C4-2B (cell line): Measurements from ENCODE around the gene THAP11.

Experiments used
- H3K27ac ChIP-seq: fragments of 450-650 bp; 2 replicates; pipeline ENCODE4 v1.5.1; 2017
- CTCF ChIP-seq: fragments of 450-650 bp; conservative IDR thresholded peaks from 2 replicates; pipeline ENCODE4 v1.5.1; 2017; ENCODE audit warnings: mild to moderate bottlenecking
- ZFX ChIP-seq: fragments of 450-650 bp; IDR thresholded peaks from 2 replicates; pipeline ENCODE4 v1.6.1; 2017

THAP11 gene

GRCh38 chr16:67865318-67865717 lies 23.2 kb downstream of the THAP11 start:
- no peak overlapping the region for H3K27ac ChIP-seq
- TF ChIP-seq ZFX (no peak), CTCF (no peak; the same call in 1 of the 2 replicates)

GRCh38 chr16:67868290-67868689 lies 26.2 kb downstream of the THAP11 start:
- no peak overlapping the region for H3K27ac ChIP-seq
- TF ChIP-seq ZFX (no peak), CTCF (no peak)

- no peak overlapping the region for H3K27ac ChIP-seq
- TF ChIP-seq ZFX: no peak
- no peak for TF ChIP-seq CTCF
Observed at GRCh38 chr16:67869653-67870052, 27.5 kb downstream of the THAP11 start.

- no peak overlapping the region for H3K27ac ChIP-seq
- no peak for TF ChIP-seq CTCF
Observed at GRCh38 chr16:67871256-67871655, 29.1 kb downstream of the THAP11 start.

- H3K27ac ChIP-seq: peak overlapping the region; percentile 89
- TF ChIP-seq ZFX: no peak
- TF ChIP-seq CTCF: no peak
Observed at GRCh38 chr16:67872131-67872630, 30.1 kb downstream of the THAP11 start.

GRCh38 chr16:67872631-67873434 lies 30.7 kb downstream of the THAP11 start, which contains the start of gene EDC4:
Gene EDC4 (plus strand): TSS chr16:67873052. CDS start chr16:67873262, 210 bp downstream.
- peak within 1 kb of the TSS; percentile 89 for H3K27ac ChIP-seq
- TF ChIP-seq CTCF (no peak), ZFX (peak; percentile 78)
